ENCODE results near the gene WDR45B. TPM values are rescaled to one million over a fixed set of nuclear protein-coding genes. Genes with fewer than 3 reads are reported as not detected.

Gene WDR45B
- total and polyA plus RNA-seq, 9 donors: 43.0 to 99.3 (median 79.3) TPM

GRCh38 chr17:82647593-82648164, 565 bp downstream of the WDR45B start:
- intact Hi-C loops (cut with DNase I): loop anchor here in 1 of 4 donors (5.0 kb wide), 1 partner anchor 90 kb away; the partner anchor contains the start of gene FN3K
- H3K36me3 ChIP-seq: no peaks in the 10 kb centered on the region
- H3K4me3 ChIP-seq: peak overlapping the region; percentile 92
- H3K4me1 ChIP-seq (ENCODE audit: insufficient read depth): peaks cover 2% of the 10 kb centered on the region
- peak in 4 of 5 donors; percentile 62 to 77 (median 72) for DNase-seq
- H3K27me3 ChIP-seq: no peaks in the 10 kb centered on the region
- peak overlapping the region; percentile 99 to 100 for H3K27ac ChIP-seq
- 0 to 1% (median 0%) methylated on average over 39 to 54 of the region's 54 CpGs for WGBS, 3 donors
- TF ChIP-seq EP300 (IDR thresholded peaks at IDR 0.05) (no peak), CTCF (IDR thresholded peaks at IDR 0.05) (no peak), POLR2A (IDR thresholded peaks at IDR 0.05) (no peak)
- no peaks in the 10 kb centered on the region for H3K9me3 ChIP-seq

GRCh38 chr17:82645516-82645915, 2.7 kb downstream of the WDR45B start:
- 93 to 95% (median 94%) methylated on average over 4 of the region's 4 CpGs for WGBS, 3 donors
- no peak overlapping the region for H3K4me3 ChIP-seq
- intact Hi-C loops (cut with DNase I): loop anchor here in 1 of 4 donors (5.0 kb wide), 1 partner anchor 92 kb away; the partner anchor contains the start of gene FN3K
- H3K4me1 ChIP-seq (ENCODE audit: insufficient read depth): peaks cover 2% of the 10 kb centered on the region
- no peaks in the 10 kb centered on the region for H3K27me3 ChIP-seq
- DNase-seq: no peak
- TF ChIP-seq EP300 (IDR thresholded peaks at IDR 0.05): no peak
- TF ChIP-seq POLR2A (IDR thresholded peaks at IDR 0.05): no peak
- TF ChIP-seq CTCF (IDR thresholded peaks at IDR 0.05): no peak
- H3K36me3 ChIP-seq: no peaks in the 10 kb centered on the region
- no peaks in the 10 kb centered on the region for H3K9me3 ChIP-seq
- H3K27ac ChIP-seq: no peak overlapping the region

- intact Hi-C loops (cut with DNase I): no loop called here
- H3K4me1 ChIP-seq (ENCODE audit: insufficient read depth): peaks cover 2% of the 10 kb centered on the region
- no peaks in the 10 kb centered on the region for H3K36me3 ChIP-seq
- no peak overlapping the region for H3K27ac ChIP-seq
- no peaks in the 10 kb centered on the region for H3K9me3 ChIP-seq
- TF ChIP-seq EP300 (IDR thresholded peaks at IDR 0.05) (no peak), CTCF (IDR thresholded peaks at IDR 0.05) (no peak)
- H3K4me3 ChIP-seq: no peak overlapping the region
- no peaks in the 10 kb centered on the region for H3K27me3 ChIP-seq
- 84 to 88% (median 84%) methylated on average over 5 of the region's 5 CpGs for WGBS, 3 donors
- no peak for DNase-seq
Observed at GRCh38 chr17:82644148-82644547, 4.1 kb downstream of the WDR45B start.

- H3K4me3 ChIP-seq: no peak overlapping the region
- H3K27ac ChIP-seq: no peak overlapping the region
- H3K36me3 ChIP-seq: no peaks in the 10 kb centered on the region
- intact Hi-C loops (cut with DNase I): no loop called here
- no peaks in the 10 kb centered on the region for H3K27me3 ChIP-seq
- 85 to 91% (median 90%) methylated on average over 14 of the region's 14 CpGs for WGBS, 3 donors
- no peak for DNase-seq
- TF ChIP-seq POLR2A (IDR thresholded peaks at IDR 0.05) (no peak), EP300 (IDR thresholded peaks at IDR 0.05) (no peak), CTCF (IDR thresholded peaks at IDR 0.05) (no peak)
- H3K9me3 ChIP-seq: no peaks in the 10 kb centered on the region
- H3K4me1 ChIP-seq (ENCODE audit: insufficient read depth): peaks cover 2% of the 10 kb centered on the region
Observed at GRCh38 chr17:82642022-82642421, 6.2 kb downstream of the WDR45B start.

All from ovary (tissue), 9 donors.